ENCODE data around the gene C19orf44.

GRCh38 chr19:16541526-16542044, 45.4 kb downstream of the C19orf44 start:
- TF ChIP-seq POLR2A (IDR thresholded peaks at IDR 0.05) (no peak), CTCF (IDR thresholded peaks at IDR 0.05) (no peak)

All from breast epithelium (tissue), 3 donors.